IMR-90 (cell line): ENCODE data around the gene HOXB7. TPM values are rescaled to one million over a fixed set of nuclear protein-coding genes. Genes with fewer than 3 reads are reported as not detected.
A peak's percentile ranks its signal among the peaks of the same experiment; 100 is the strongest.

Experiments
- ATAC-seq: fragments of 200-7000 bp; cut with Tn5 transposase; 2 replicates; pipeline ENCODE4 v1.9.1; 2020; ENCODE audit warnings: low read depth, mild to moderate bottlenecking, moderate library complexity
- BruUV-seq: library from RNA; stranded (reverse); fragments of 400-500 nt; replicated peaks from 2 replicates; lab custom pipeline; 2021; lab: Mats Ljungman, UMichigan
- CTCF ChIA-PET: fragments of 300-600 bp; formaldehyde crosslinking; extraction: SDS; loops from one replicate; lab custom pipeline; 2021; ENCODE audit warnings: antibody characterized with exemption; lab: Yijun Ruan, JAX
- POLR2A ChIA-PET: fragments of 300-600 bp; sonication (Branson Sonifier 250); formaldehyde crosslinking; loops from one replicate; lab custom pipeline; 2022; ENCODE audit warnings: antibody characterized with exemption; ENCODE audit not compliant: unreplicated experiment; lab: Charles Lee
- DNase-seq: peaks from one replicate; pipeline ENCODE4 v3.0.0; 2013
- H2AFZ ChIP-seq: replicated peaks from 2 replicates; pipeline ENCODE3; 2013; ENCODE audit warnings: low read length, mild to moderate bottlenecking; ENCODE audit not compliant: poor library complexity
- H2AK5ac ChIP-seq: 2 replicates; pipeline ENCODE4 v1.6.1; 2013; ENCODE audit warnings: low read depth, low read length, inconsistent platforms
- H2AK9ac ChIP-seq: replicated peaks from 2 replicates; pipeline ENCODE3; 2013; ENCODE audit warnings: mild to moderate bottlenecking, low read depth, low read length, moderate library complexity; ENCODE audit not compliant: poor library complexity
- H2BK120ac ChIP-seq: 2 replicates; pipeline ENCODE4 v1.6.1; 2013; ENCODE audit warnings: low read depth, low read length, inconsistent platforms
- H2BK15ac ChIP-seq: 3 replicates; pipeline ENCODE4 v1.6.1; 2013; ENCODE audit warnings: low read depth, low read length, inconsistent platforms
- H2BK20ac ChIP-seq: 2 replicates; pipeline ENCODE4 v1.6.1; 2013; ENCODE audit warnings: low read depth, mild to moderate bottlenecking, inconsistent platforms, low read length, moderate library complexity
- H2BK5ac ChIP-seq: 2 replicates; pipeline ENCODE4 v1.6.1; 2013; ENCODE audit warnings: mild to moderate bottlenecking, low read depth, low read length, inconsistent platforms; ENCODE audit not compliant: poor library complexity, severe bottlenecking
- H3K14ac ChIP-seq: replicated peaks from 2 replicates; pipeline ENCODE4 v1.6.1; 2013; ENCODE audit warnings: low read depth, low read length, inconsistent platforms
- H3K18ac ChIP-seq: 2 replicates; pipeline ENCODE4 v1.6.1; 2013; ENCODE audit warnings: low read depth, low read length, control low read depth
- H3K23ac ChIP-seq: 2 replicates; pipeline ENCODE4 v1.6.1; 2013; ENCODE audit warnings: low read depth, low read length, inconsistent platforms
- H3K27ac ChIP-seq: 2 replicates; pipeline ENCODE4 v1.5.1; 2013; ENCODE audit warnings: mild to moderate bottlenecking, control low read depth, low read length; ENCODE audit not compliant: insufficient read depth
- H3K27me3 ChIP-seq: 2 replicates; pipeline ENCODE4 v1.6.1; 2013; ENCODE audit warnings: low read length; ENCODE audit not compliant: control insufficient read depth, insufficient read depth
- H3K36me3 ChIP-seq: 2 replicates; pipeline ENCODE4 v1.6.1; 2013; ENCODE audit warnings: low read length, mixed read lengths; ENCODE audit not compliant: control insufficient read depth, insufficient read depth
- H3K4ac ChIP-seq: 2 replicates; pipeline ENCODE4 v1.6.1; 2013; ENCODE audit warnings: low read depth, low read length, inconsistent platforms
- H3K4me1 ChIP-seq: 2 replicates; pipeline ENCODE4 v1.6.1; 2013; ENCODE audit warnings: low read length, mixed read lengths; ENCODE audit not compliant: control insufficient read depth, insufficient read depth
- H3K4me2 ChIP-seq: 2 replicates; pipeline ENCODE4 v1.6.1; 2013; ENCODE audit warnings: low read depth, mild to moderate bottlenecking, control low read depth, low read length, moderate library complexity
- H3K4me3 ChIP-seq: 2 replicates; pipeline ENCODE4 v1.5.1; 2013; ENCODE audit warnings: low read depth, mild to moderate bottlenecking, control low read depth, low read length, moderate library complexity; ENCODE audit not compliant: insufficient read depth
- H3K56ac ChIP-seq: 2 replicates; pipeline ENCODE4 v1.6.1; 2013; ENCODE audit warnings: low read length, inconsistent platforms; ENCODE audit not compliant: insufficient read depth; ENCODE audit errors: extremely low read depth
- H3K79me1 ChIP-seq, 2 experiments: 2 replicates each; pipeline ENCODE4 v1.6.1; 2013; ENCODE audit warnings: low read length in 2 of 2, inconsistent platforms in 1 of 2, low read depth in 1 of 2
- H3K9ac ChIP-seq: 2 replicates; pipeline ENCODE4 v1.6.1; 2013; ENCODE audit warnings: low read depth, low read length, control low read depth
- H3K9me1 ChIP-seq: 2 replicates; pipeline ENCODE4 v1.6.1; 2013; ENCODE audit warnings: low read length, inconsistent platforms; ENCODE audit not compliant: insufficient read depth
- H3K9me3 ChIP-seq: 2 replicates; pipeline ENCODE4 v1.6.1; 2013; ENCODE audit warnings: low read length; ENCODE audit not compliant: control insufficient read depth, insufficient read depth
- H4K20me1 ChIP-seq: 2 replicates; pipeline ENCODE4 v1.6.1; 2013; ENCODE audit warnings: low read length, inconsistent platforms; ENCODE audit not compliant: insufficient read depth
- H4K5ac ChIP-seq: 2 replicates; pipeline ENCODE4 v1.6.1; 2013; ENCODE audit warnings: mild to moderate bottlenecking, low read depth, low read length, control low read depth
- H4K8ac ChIP-seq, 2 experiments: 2 replicates each; pipeline ENCODE4 v1.6.1; 2013; ENCODE audit warnings: low read depth in 2 of 2, low read length in 2 of 2, control low read depth in 1 of 2, inconsistent platforms in 1 of 2
- H4K91ac ChIP-seq: 2 replicates; pipeline ENCODE4 v1.6.1; 2013; ENCODE audit warnings: low read depth, low read length, inconsistent platforms; ENCODE audit not compliant: insufficient read depth
- RFX5 ChIP-seq: IDR thresholded peaks from 2 replicates; pipeline ENCODE4 v1.8.0; 2012; ENCODE audit warnings: low read depth, mild to moderate bottlenecking, low read length, moderate library complexity
- USF2 ChIP-seq: fragments of 150-350 bp; IDR thresholded peaks from 2 replicates; pipeline ENCODE4 v1.6.1; 2017; ENCODE audit warnings: mild to moderate bottlenecking, antibody characterized with exemption, low read length, low read depth
- WGBS, 2 experiments: methylation state at CpG; one replicate each; pipeline versions ENCODE4 v1.1.5 to v1.1.7; 2013; ENCODE audit warnings: missing lambda C conversion rate in 2 of 2; ENCODE audit not compliant: insufficient read length in 1 of 2; ENCODE audit errors: extremely low coverage in 2 of 2; 5-methylcytosine and 5-hydroxymethylcytosine counted together
- dilution Hi-C: fragments of 300-500 bp; cut with HindIII; formaldehyde crosslinking; loops from one replicate; pipeline ENCODE4 v1.14.3; 2018; ENCODE audit warnings: low sequenced_read_pairs; ENCODE audit not compliant: unreplicated experiment
- in situ Hi-C: fragments of 300-500 bp; cut with MboI; formaldehyde crosslinking; loops from 3 replicates; pipeline ENCODE4 v1.14.3; 2019; ENCODE audit warnings: low sequenced_read_pairs, inconsistent platforms, mixed read lengths
- intact Hi-C: fragments of 100-400 bp; cut with micrococcal nuclease; formaldehyde crosslinking; loops from 2 replicates; pipeline ENCODE4 v1.10.0; 2022
- polyA plus RNA-seq, 3 experiments: library from polyadenylated mRNA; depleted of rRNA; stranded (reverse); fragments of >200 nt; gene quantifications; 2 replicates each; pipeline ENCODE4 v1.2.3, GENCODE V29; 2012; ENCODE audit warnings: low replicate concordance in 1 of 3
- total RNA-seq: library from RNA; depleted of rRNA; stranded (reverse); fragments of >200 nt; gene quantifications from 2 replicates; pipeline ENCODE4 v1.2.3, GENCODE V29; 2012

Gene HOXB7
- total and polyA plus RNA-seq, 2 of the 4 experiments (the other 2 are of a cell fraction): 1.8 to 6.7 TPM

- H3K9me3 ChIP-seq: no peaks in the 10 kb centered on the region
- peak overlapping the region; percentile 46 for H3K4me3 ChIP-seq
- peak overlapping the region; percentile 94 for H2AK5ac ChIP-seq
- no peak for TF ChIP-seq RFX5
- TF ChIP-seq USF2: no peak
- H2BK15ac ChIP-seq: peak overlapping the region; percentile 71; the same call in 2 of the 3 replicates
- peak overlapping the region; percentile 63 for H3K18ac ChIP-seq
- H3K36me3 ChIP-seq: peaks cover 39% of the 10 kb centered on the region; the same call in 1 of the 2 replicates
- H4K20me1 ChIP-seq: peaks cover 34% of the 10 kb centered on the region
- H2BK20ac ChIP-seq: peak overlapping the region; percentile 74
- peak overlapping the region; percentile 92 for H3K9ac ChIP-seq
- peak overlapping the region; percentile 92 for H4K5ac ChIP-seq
- dilution Hi-C loops: no loop called here
- peak overlapping the region; percentile 93 for H3K27ac ChIP-seq
- no peak overlapping the region for H2AFZ ChIP-seq
- no peak for DNase-seq
- ChIA-PET POLR2A (interaction anchor here (0.6 to 1.3 kb wide), 2 partner anchors 24 to 28 kb away, joined by 3 to 4 read pairs; partner anchors contain the start of gene HOXB5), CTCF (no interaction called here)
- peak overlapping the region; percentile 18 to 92 for H4K8ac ChIP-seq
- no peaks in the 10 kb centered on the region for H3K27me3 ChIP-seq
- peak overlapping the region; percentile 84; the same call in 1 of the 2 replicates for H3K56ac ChIP-seq
- intact Hi-C loops: no loop called here
- H3K4ac ChIP-seq: peak overlapping the region; percentile 99
- peaks cover 23% of the 10 kb centered on the region for H3K9me1 ChIP-seq
- peak overlapping the region; percentile 98 for H3K4me2 ChIP-seq
- H2AK9ac ChIP-seq: peak overlapping the region; percentile 59
- H3K23ac ChIP-seq: peak overlapping the region; percentile 99
- WGBS, 2 experiments: no CpG with 5 or more reads among the region's 2 CpGs
- peak overlapping the region; percentile 99 for H2BK5ac ChIP-seq
- in situ Hi-C loops: no loop called here
- peaks cover 0 to 24% of the 10 kb centered on the region in 2 experiments; a peak in 2 of 4 replicates for H3K79me1 ChIP-seq
- no peak for ATAC-seq
- H3K14ac ChIP-seq: peak overlapping the region; percentile 95
- peaks cover 67% of the 10 kb centered on the region for H3K4me1 ChIP-seq
- peak overlapping the region; percentile 90 for H2BK120ac ChIP-seq
- BruUV-seq: no TSS peak
- H4K91ac ChIP-seq: peak overlapping the region; percentile 96
Observed at GRCh38 chr17:48565022-48565554, 45.7 kb downstream of the HOXB7 start.
